HUES48 (cell line): ENCODE data around the gene ATP2B2.

ENCODE experiments used
- H3K27ac ChIP-seq: one replicate; pipeline ENCODE4 v1.7.0; 2013; ENCODE audit warnings: low read depth, low read length, inconsistent platforms
- H3K27me3 ChIP-seq: 2 replicates; pipeline ENCODE4 v1.6.1; 2013; ENCODE audit warnings: mild to moderate bottlenecking, low read length; ENCODE audit not compliant: control insufficient read depth, insufficient read depth
- H3K36me3 ChIP-seq: 2 replicates; pipeline ENCODE4 v1.6.1; 2013; ENCODE audit warnings: low read length; ENCODE audit not compliant: control insufficient read depth, insufficient read depth
- H3K4me1 ChIP-seq: 2 replicates; pipeline ENCODE4 v1.6.1; 2013; ENCODE audit warnings: mild to moderate bottlenecking, low read length; ENCODE audit not compliant: control insufficient read depth, insufficient read depth
- H3K4me3 ChIP-seq: 2 replicates; pipeline ENCODE4 v1.5.1; 2013; ENCODE audit warnings: mild to moderate bottlenecking, low read depth, low read length
- H3K9ac ChIP-seq: 2 replicates; pipeline ENCODE4 v1.6.1; 2013; ENCODE audit warnings: mild to moderate bottlenecking, low read depth, low read length, moderate library complexity
- H3K9me3 ChIP-seq: 2 replicates; pipeline ENCODE4 v1.6.1; 2013; ENCODE audit warnings: low read length; ENCODE audit not compliant: control insufficient read depth, insufficient read depth

ATP2B2 gene

DNA sequence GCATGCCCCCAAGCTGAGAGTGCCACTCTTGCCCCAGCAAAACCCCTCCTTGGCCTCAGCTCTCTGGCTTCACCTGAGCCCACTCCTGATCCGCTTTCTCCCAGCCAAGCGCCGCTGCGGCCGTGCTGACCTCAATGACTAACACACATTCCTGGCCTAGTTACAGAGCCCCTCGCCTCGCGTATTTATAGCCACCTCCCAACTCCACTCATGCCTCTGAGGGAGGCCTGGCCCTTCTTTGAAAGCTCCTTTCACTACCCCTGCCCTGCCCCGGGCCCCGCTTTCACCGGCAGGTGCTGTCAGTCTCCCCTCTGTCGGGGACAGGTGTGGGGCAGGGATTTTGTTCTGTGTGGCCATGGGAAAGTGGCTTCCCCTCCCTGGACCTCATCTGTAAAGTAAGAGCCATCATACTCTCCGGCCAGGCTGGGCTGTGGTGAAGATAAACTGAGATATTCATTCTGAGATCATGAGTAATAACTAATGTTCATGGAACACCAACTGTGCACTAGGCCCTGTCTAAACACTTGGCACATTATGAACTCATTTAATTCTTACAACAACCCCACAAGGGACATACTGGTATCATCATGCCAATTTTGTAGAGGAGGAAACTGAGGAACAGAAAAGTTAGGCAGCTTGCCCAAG, 13.2 kb upstream of the ATP2B2 start:
- H3K36me3 ChIP-seq = no peaks in the 10 kb centered on the region
- no peak overlapping the region for H3K27ac ChIP-seq
- no peak overlapping the region for H3K9ac ChIP-seq
- no peaks in the 10 kb centered on the region for H3K27me3 ChIP-seq
- H3K4me3 ChIP-seq = no peak overlapping the region
- no peaks in the 10 kb centered on the region for H3K4me1 ChIP-seq
- no peaks in the 10 kb centered on the region for H3K9me3 ChIP-seq

DNA sequence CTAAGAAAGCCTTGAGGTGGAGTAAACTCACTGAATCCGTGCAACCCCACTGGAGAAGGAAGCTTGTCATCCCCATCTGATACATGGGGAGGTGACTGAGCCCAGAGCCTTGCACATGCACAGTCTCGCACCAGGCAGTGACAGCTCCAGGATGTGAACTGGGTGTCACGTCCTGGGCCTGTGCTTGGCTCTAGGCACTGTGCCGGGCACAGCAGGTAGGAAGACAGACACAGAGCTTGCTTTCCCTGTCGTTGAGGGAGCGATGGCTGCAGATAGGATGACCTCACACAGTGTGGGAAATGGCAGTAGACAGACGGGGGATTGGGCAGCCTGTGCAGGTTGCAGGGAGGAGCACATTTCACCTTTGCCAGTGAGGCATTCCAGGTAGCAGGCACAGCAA, 12.2 kb upstream of the ATP2B2 start:
- Histone ChIP-seq H3K9me3 (no peaks in the 10 kb centered on the region), H3K36me3 (no peaks in the 10 kb centered on the region), H3K9ac (no peak overlapping the region), H3K27ac (no peak overlapping the region), H3K4me1 (no peaks in the 10 kb centered on the region), H3K4me3 (no peak overlapping the region), H3K27me3 (no peaks in the 10 kb centered on the region)

DNA sequence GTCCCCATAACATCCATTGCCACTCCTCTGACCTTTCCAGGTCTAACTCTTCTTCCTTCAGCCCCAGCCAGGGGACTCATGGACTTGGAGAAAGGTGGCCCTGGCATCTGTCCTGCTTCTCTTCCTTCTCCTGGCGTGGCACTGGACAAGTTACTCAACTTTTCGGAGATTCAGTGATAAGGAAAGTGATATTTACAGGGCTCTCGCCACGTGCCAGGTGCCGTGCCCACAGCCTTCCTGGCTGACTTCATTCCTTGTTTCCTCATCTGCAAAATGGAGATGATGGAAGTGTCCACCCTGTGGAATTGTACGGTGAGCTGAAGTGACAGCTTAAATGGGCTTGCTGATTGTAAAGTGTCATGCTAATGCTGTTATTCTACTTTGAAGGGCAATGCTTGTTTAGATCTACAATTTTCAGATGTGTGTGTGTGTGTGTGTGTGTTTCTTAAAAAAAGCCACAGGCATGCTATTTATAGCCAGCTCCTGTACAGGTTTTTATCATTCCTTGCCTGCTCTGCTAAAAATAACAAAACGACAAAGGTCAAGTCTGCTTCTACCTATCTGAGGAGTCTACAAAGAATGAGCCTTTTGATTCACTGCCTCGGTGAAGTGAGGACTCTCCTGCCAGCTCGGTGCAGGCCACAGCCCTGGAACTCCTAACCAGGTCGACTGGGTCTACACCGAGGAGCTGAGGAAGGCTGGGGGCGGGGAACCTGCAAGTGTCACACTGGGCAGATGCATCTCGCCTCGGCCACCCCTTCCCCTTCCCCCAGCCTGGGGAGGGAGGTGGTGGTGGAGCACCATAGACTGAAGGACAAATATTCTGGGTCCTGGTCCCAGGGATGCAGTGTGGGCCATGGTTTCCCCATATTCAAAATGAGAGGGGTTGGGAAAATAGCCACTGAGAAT, 11.4 kb upstream of the ATP2B2 start:
- no peak overlapping the region for H3K27ac ChIP-seq
- H3K9ac ChIP-seq = no peak overlapping the region
- no peaks in the 10 kb centered on the region for H3K9me3 ChIP-seq
- H3K36me3 ChIP-seq = no peaks in the 10 kb centered on the region
- H3K4me3 ChIP-seq = no peak overlapping the region
- no peaks in the 10 kb centered on the region for H3K4me1 ChIP-seq
- H3K27me3 ChIP-seq = no peaks in the 10 kb centered on the region

DNA sequence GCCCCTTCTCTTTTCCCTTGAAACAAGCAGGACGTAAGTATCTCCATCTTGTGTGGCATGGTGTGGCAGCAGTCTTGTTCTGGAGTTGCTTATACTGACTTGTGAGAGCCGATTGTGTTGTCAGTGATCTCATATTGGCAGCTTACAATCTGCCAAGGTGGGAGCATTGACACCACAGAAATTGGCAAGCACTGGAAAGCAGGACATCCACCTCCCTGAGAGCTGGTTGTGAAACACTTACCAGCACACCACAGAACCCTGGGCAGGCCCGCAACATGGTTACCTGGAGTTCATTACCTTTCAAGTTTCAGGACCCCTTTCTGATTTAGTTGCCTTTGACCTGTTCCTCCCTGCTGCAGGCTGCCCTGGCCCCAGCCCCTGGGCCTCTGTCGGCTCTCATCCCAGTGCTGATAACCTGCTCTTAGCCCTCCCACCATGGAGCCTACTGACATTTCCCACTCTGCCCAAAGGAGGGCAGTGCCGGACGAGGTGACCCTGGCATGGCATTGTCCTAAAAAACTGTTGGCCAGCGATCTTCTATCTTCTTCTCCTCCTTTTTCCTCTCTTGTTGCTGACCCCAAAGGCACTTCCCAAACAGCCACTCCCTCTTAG, 10.6 kb upstream of the ATP2B2 start:
- Histone ChIP-seq H3K36me3 (no peaks in the 10 kb centered on the region), H3K27me3 (no peaks in the 10 kb centered on the region), H3K9ac (no peak overlapping the region), H3K9me3 (no peaks in the 10 kb centered on the region), H3K4me3 (no peak overlapping the region), H3K4me1 (no peaks in the 10 kb centered on the region), H3K27ac (no peak overlapping the region)

DNA sequence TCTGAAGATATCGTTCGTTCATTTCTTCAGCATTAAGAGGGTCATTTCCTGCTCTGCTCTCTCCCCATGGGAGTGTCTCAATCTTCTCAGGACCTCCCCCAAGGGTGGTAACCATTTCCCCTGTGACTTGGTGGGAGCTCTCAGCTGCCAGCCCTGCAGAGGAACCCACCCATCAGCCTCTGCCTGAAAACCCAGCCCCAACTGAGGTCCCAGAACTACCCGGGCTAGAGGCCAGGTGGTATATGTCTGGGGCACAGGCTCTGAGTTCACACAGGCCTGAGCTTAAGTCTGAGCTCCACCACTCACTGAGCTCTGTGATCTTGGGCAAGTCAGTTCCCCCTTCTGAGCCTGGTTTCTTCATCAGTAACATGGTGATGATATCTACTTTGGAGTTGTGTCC, 10.0 kb upstream of the ATP2B2 start:
- no peak overlapping the region for H3K4me3 ChIP-seq
- H3K9ac ChIP-seq = no peak overlapping the region
- H3K9me3 ChIP-seq = no peaks in the 10 kb centered on the region
- no peaks in the 10 kb centered on the region for H3K36me3 ChIP-seq
- H3K27me3 ChIP-seq = no peaks in the 10 kb centered on the region
- no peaks in the 10 kb centered on the region for H3K4me1 ChIP-seq
- H3K27ac ChIP-seq = no peak overlapping the region

DNA sequence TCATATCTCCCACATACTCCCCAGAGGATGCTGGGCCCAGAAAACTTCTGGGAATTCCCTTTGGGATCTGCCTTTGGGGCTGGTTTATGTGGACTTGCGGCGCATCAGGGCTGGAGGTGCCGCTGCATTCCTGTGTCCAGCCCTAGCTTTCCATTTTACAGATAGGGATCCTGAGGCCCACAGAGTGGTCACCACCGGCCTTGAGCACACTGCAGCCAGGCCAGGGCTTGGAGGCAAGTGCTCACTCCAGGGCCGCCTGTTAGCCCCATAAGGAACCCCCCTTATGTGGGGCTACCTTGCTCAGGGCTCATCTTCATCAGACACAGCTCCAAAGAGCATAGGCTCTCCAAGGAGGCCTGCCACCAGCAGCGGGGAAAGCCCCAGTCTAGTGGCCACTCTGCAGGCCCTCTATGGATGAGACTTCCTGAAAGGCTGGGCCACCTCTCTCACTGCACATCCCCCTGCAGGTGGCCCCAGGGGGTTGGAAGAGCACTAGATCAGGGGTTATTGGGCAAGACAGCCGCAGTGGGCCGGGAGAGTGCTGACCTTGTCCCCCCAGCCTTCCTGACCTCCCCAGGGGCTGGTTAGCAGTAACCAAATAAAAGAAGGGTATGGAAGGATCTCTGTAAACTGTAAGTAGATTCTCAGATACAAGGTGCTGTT, 9.2 kb upstream of the ATP2B2 start:
- H3K27me3 ChIP-seq = no peaks in the 10 kb centered on the region
- H3K9me3 ChIP-seq = no peaks in the 10 kb centered on the region
- no peak overlapping the region for H3K27ac ChIP-seq
- H3K36me3 ChIP-seq = no peaks in the 10 kb centered on the region
- no peak overlapping the region for H3K9ac ChIP-seq
- H3K4me3 ChIP-seq = no peak overlapping the region
- H3K4me1 ChIP-seq = no peaks in the 10 kb centered on the region

DNA sequence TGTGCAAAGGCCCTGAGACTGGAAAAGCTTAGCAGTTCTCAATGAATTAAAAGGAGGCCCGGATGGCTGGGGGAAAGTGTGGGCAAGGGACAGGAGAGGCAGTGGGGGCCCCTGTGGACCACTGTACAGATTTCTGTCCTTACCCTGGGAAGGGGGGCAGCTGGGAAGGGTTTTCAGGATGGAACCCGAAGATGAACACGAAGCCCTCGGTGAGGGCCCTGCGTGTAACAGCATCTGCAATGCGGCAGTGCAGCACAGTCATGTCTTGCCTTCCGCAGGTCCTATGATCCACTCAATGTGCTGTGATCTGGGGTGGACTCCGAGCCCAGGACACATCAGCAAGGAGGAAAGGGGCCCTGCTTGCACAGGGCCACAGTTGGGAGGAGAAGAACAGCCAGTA, 7.9 kb upstream of the ATP2B2 start:
- Histone ChIP-seq H3K9ac (no peak overlapping the region), H3K4me3 (no peak overlapping the region), H3K27me3 (no peaks in the 10 kb centered on the region), H3K9me3 (no peaks in the 10 kb centered on the region), H3K4me1 (no peaks in the 10 kb centered on the region), H3K27ac (no peak overlapping the region), H3K36me3 (no peaks in the 10 kb centered on the region)

DNA sequence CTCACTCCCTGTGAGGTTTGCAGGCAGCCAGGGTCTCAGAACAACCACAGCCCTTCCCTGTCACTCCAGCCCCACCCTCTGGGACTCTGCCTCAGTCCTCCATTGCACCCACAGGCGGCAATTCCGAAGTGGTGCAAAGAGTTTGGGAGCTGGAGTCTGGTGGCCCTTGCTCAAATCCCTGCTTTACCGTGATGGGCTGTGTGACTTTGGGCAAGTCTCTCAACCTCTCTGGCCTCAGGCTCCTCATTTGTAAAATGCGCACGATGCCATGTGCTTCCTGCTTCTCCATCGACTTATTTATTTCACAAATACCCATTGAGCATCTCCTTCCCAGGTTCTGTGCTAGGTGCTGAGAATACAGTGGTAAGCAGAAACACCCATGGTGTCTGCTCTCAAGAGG, 7.3 kb upstream of the ATP2B2 start:
- Histone ChIP-seq H3K9ac (no peak overlapping the region), H3K9me3 (no peaks in the 10 kb centered on the region), H3K4me1 (no peaks in the 10 kb centered on the region), H3K36me3 (no peaks in the 10 kb centered on the region), H3K27ac (no peak overlapping the region), H3K4me3 (no peak overlapping the region), H3K27me3 (no peaks in the 10 kb centered on the region)

DNA sequence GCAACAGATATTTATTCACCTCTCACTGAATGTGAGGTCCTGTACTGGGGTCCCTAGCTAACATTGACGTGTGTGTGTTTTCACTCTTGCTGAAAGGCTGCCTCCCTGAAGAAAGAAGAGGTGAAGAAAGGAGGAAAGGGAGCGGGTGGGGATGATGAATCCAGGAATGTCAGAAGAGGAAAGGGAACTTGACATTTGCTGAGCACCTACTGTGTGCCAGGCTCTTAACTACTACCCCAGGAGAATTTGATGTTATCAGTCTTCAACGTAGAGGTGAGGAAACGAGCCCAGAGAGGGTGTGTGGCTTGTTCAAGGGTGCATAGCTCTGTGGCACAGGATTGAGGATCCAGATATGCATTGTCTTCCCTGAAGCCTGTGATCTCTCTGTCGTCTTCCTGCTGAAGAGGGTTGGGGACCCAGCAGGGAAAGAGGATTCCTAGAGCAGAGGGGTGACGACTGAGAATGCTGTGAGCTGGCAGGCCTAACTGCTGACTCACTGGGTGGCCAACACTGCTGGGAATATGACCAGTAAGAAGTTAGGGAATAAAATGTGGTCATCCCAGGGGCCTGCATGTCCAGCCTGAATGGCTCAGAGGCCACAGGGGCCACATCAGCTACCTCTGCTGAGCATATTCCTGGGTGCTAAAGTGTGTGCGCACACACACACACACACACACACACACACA, 6.6 kb upstream of the ATP2B2 start:
- Histone ChIP-seq H3K27ac (no peak overlapping the region), H3K4me3 (no peak overlapping the region), H3K9ac (no peak overlapping the region), H3K36me3 (no peaks in the 10 kb centered on the region), H3K9me3 (no peaks in the 10 kb centered on the region), H3K4me1 (no peaks in the 10 kb centered on the region), H3K27me3 (no peaks in the 10 kb centered on the region)

DNA sequence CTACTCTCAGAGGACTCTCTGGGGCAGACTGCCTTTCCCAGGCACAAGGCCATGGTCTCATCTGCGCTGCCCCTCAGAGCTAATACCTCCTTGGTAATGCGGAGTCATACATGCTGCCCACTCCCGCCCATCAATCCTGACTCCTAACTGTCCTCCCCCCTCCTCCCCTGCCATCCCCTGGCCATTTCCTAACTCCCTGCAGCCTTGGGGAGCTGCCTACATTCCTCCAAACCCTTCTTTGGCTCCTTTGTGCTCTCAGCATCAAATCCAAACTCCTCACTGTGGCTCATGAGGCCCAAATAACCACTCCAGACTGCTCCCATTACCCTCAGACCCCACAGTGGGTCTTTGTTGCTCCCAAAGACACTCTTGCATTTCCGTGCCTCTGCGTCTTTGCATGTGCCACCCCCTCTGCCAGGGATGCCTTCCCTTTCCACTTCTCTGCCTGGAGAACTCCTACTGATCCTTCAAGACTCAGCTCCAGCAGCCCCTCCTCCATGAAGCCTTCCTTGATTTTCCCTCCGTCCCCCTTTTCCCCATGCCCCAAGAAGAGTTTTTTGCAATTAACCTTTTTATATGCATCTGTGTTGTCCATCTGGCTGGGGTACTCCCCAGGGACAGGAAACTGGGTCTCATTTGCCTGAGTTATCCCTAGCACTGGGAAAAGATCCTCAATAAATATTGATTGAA, 5.5 kb upstream of the ATP2B2 start:
- Histone ChIP-seq H3K27me3 (0 out of 2 replicates have a peak, but pooled peaks cover 1% of the 10 kb centered on the region), H3K4me1 (peaks cover under 1% of the 10 kb centered on the region; the same call in 1 of the 2 replicates), H3K36me3 (no peaks in the 10 kb centered on the region), H3K9me3 (no peaks in the 10 kb centered on the region), H3K4me3 (no peak overlapping the region), H3K9ac (no peak overlapping the region), H3K27ac (no peak overlapping the region)
